Measurements from ENCODE around the gene DGKG.

DGKG gene

DNA sequence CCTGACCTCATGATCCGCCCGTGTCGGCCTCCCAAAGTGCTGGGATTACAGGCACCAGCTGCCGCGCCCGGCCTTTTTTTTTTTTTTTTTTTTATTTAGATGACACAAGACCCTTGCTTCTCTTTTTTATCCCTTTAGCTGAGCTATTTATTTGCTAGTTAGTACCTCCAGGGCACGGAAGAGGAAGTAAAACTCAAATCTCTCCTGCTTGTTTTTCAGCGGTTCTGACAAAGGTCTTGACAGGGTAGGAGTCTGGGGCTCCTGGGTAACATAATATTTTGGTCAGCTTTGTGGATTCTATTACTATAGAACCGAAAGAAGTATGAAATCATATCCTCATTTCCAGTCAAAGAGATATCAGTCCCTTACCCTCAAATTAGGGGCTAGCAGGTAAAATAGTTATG is 209.1 kb downstream of the DGKG start:
- CTCF ChIA-PET, result no interaction called here
- POLR2A ChIA-PET, result no interaction called here
- H3K4me3 ChIP-seq (ENCODE audit: low read depth, low read length), result no peak overlapping the region
- no peak for DNase-seq (ENCODE audit: low read depth, low spot score)
- TF ChIP-seq, protein P1, sequence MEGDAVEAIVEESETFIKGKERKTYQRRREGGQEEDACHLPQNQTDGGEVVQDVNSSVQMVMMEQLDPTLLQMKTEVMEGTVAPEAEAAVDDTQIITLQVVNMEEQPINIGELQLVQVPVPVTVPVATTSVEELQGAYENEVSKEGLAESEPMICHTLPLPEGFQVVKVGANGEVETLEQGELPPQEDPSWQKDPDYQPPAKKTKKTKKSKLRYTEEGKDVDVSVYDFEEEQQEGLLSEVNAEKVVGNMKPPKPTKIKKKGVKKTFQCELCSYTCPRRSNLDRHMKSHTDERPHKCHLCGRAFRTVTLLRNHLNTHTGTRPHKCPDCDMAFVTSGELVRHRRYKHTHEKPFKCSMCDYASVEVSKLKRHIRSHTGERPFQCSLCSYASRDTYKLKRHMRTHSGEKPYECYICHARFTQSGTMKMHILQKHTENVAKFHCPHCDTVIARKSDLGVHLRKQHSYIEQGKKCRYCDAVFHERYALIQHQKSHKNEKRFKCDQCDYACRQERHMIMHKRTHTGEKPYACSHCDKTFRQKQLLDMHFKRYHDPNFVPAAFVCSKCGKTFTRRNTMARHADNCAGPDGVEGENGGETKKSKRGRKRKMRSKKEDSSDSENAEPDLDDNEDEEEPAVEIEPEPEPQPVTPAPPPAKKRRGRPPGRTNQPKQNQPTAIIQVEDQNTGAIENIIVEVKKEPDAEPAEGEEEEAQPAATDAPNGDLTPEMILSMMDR (IDR thresholded peaks at IDR 0.05; ENCODE audit: insufficient read depth, low read length, missing control alignments), result no peak

DNA sequence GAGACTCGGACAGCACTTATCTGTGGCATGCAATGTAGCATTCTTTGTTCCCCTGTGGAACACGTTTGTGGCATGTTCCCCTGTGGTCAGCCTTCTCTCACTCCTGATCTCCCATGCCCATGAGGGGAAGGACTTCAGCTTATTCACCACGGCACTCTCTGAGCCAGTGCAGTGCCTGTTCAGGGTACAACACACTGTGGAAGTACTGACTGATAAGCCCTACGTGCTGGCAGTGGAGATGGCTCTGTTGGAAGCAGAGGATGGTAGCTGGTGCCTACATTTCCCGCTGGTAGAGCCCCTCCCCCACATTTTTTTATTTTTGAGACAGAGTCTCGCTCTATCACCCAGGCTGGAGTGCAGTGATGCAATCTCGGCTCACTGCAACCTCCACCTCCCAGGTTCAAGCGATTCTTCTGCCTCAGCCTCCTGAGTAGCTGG is 209.7 kb downstream of the DGKG start:
- no peak for DNase-seq (ENCODE audit: low read depth, low spot score)
- TF ChIP-seq, protein P1 (IDR thresholded peaks at IDR 0.05; ENCODE audit: insufficient read depth, low read length, missing control alignments), result no peak
- H3K4me3 ChIP-seq (ENCODE audit: low read depth, low read length), result no peak overlapping the region
- ChIA-PET CTCF (no interaction called here), POLR2A (no interaction called here)

DNA sequence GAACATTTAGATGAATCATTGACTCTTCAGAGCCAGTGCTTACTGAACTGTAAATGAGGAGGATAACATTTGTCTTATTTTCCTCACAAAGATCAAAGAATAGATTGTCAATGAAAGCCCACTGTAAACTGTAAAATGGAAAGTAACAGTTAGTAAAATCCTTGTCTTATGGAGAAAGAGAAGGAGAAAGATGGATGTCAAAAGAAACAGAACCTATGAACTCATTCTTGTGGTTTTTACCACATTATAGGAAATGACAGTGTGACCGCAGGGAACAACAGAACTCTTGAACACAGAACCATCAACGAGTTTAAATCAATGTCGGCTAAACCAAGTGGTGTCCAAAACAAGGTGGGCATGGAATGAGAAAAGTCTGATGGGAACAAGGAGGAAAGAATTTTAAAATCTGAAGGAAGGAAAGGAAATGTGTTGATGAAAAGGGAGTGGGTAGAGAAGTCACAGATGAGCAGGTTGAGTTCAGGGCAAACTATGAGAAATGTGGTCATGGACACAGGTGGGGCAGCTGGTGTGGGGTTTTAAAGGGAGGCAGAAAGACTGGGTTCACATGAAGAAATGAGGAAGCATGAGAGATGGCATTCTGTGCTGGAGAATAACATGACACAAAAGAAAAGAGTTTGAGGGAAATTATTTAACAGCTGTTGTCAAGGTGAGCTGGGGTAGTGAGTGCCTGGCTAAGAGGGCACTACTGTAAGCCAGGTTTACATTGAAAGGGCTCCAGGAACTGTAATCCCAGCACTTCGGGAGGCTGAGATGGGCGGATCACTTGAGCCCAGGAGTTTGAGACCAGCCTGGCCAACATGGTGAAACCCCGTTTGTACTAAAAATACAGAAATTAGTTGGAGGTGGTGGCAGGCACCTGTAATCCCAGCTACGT is 210.7 kb downstream of the DGKG start:
- TF ChIP-seq, protein P1 (IDR thresholded peaks at IDR 0.05; ENCODE audit: insufficient read depth, low read length, missing control alignments), result no peak
- DNase-seq (ENCODE audit: low read depth, low spot score), result no peak
- ChIA-PET CTCF (no interaction called here), POLR2A (no interaction called here)
- H3K4me3 ChIP-seq (ENCODE audit: low read depth, low read length), result no peak overlapping the region

DNA sequence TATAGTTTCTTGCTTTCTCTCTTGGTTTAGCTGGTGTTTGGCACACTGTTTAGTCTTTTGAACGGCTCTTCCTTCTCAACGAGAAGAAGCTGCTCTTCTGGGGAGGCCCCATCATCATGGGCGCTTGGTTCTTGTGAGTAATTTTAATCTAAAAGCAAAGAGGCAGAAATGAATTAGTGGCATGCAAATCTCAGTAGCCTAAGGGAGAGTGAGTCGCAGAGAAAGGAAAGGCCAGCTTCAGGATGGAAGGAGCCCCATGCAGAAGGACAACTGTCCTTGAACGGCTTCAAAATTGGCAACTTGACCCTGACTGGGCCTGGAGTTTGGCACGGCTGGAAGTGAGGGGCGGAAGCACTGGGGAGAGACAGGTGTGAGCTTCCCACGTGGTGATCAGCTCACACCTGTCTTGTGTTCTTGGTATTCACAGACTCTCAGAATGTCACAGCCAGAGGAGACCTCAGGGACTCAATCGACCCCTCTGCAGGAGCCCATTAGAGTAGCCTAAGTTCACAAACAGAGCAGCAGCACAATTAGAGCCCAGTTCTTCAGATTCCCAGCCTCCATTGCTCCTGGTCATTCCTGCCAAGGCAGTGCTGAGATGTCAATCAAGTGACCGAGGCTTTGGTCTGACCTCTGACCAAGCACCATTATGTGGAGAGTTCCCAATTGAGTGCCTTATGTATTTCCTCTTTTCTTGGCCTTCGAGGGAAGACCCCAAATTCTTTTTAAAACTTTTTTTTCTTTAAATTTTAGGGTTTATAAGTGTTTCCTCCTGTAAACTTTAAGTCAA is 211.8 kb downstream of the DGKG start:
- ChIA-PET POLR2A (no interaction called here), CTCF (no interaction called here)
- TF ChIP-seq, protein P1 (IDR thresholded peaks at IDR 0.05; ENCODE audit: insufficient read depth, low read length, missing control alignments), result no peak
- H3K4me3 ChIP-seq (ENCODE audit: low read depth, low read length), result no peak overlapping the region
- DNase-seq (ENCODE audit: low read depth, low spot score), result no peak

DNA sequence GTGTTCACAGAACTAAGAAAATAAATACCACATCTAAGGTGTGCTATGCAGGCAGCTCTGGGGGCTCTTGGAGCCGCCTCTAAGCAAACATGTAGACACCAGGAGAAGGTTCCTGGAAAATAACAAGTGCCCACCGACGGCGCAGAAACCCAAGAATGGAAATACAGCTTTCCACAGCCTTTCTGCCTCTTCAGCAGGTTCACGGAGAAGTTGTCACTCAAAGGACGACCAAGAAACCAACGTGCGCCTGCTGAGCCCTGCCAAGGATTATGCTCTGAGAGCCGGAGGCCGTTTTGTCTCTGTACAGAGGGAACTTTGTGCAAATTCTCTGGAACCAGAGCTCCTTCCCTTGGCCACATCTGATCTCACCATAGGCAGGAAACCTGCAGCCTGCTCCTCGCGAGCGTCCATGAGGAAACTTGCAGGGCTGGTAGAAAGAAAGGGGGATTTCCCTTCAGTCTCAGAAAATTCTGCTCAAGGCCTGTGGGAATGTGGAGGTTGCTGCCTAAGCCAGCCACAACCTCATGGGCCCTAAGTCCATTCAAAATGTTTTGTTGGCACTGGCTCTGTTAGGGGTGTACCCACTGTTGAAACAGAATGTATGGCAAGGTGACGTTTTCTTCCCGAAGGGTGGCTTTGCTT is 212.6 kb downstream of the DGKG start:
- TF ChIP-seq, protein P1 (IDR thresholded peaks at IDR 0.05; ENCODE audit: insufficient read depth, low read length, missing control alignments), result no peak
- CTCF ChIA-PET, result interaction anchor here (1.0 kb wide), 1 partner anchor 11 kb away, joined by 3 read pairs; no protein-coding TSS in a partner anchor
- no peak overlapping the region for H3K4me3 ChIP-seq (ENCODE audit: low read depth, low read length)
- DNase-seq (ENCODE audit: low read depth, low spot score), result no peak
- POLR2A ChIA-PET, result no interaction called here

DNA sequence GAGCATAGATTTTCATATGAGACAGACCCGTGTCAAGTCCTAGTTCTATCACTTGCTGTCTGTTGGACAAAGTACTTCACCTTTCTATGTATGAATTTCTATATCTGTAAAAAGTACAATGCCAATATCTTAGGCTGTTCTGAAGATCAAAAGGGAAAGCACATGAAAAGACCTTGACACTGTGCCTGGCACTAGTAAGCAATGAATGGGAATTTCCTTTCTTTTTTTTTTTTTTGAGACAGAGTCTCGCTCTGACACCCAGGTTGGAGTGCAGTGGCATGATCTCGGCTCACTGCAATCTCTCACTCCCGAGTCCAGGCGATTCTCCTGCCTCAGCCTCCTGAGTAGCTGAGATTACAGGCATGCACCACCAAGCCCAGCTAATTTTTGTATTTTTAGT is 217.8 kb downstream of the DGKG start:
- DNase-seq (ENCODE audit: low read depth, low spot score), result no peak
- H3K4me3 ChIP-seq (ENCODE audit: low read depth, low read length), result no peak overlapping the region
- TF ChIP-seq, protein P1 (IDR thresholded peaks at IDR 0.05; ENCODE audit: insufficient read depth, low read length, missing control alignments), result no peak
- ChIA-PET CTCF (no interaction called here), POLR2A (no interaction called here)

Measured in AG04449 (cell line).